ENCODE results near the gene TLL1.

The TLL1 gene

DNA sequence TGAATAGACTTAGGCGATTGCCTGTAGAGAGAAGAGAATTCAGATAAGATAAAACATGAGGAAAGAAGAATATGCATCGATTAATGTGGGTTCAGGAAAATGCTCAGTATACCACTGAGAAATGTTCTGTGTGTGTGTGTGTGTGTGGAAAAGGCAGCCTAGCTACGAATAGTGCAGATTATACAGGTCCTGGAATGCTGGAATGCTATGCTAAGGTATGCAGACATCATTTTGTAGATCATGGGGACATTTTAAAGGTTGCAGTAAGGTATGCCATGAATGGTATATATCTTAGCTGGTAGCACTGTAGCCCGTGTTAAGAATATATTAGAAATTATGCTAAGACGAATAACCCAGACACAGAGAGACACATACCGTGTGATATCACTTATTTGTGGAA is 267.9 kb downstream of the TLL1 start:
- Histone ChIP-seq H3K4me3 (ENCODE audit: extremely low read depth, insufficient read depth, low read length, poor library complexity, severe bottlenecking) (no peak overlapping the region), H3K27ac (ENCODE audit: low read depth, low read length, severe bottlenecking) (no peak overlapping the region), H3K4me1 (ENCODE audit: control insufficient read depth, insufficient read depth, low read length, poor library complexity, severe bottlenecking) (no peaks in the 10 kb centered on the region), H3K36me3 (ENCODE audit: control insufficient read depth, insufficient read depth, low read length) (no peaks in the 10 kb centered on the region), H3K9me3 (ENCODE audit: control insufficient read depth, low read length) (no peaks in the 10 kb centered on the region)
- WGBS, 2 experiments (ENCODE audit: insufficient coverage in 2 of 2) = 89 to 91% methylated on average over 3 to 5 of the region's 6 CpGs

DNA sequence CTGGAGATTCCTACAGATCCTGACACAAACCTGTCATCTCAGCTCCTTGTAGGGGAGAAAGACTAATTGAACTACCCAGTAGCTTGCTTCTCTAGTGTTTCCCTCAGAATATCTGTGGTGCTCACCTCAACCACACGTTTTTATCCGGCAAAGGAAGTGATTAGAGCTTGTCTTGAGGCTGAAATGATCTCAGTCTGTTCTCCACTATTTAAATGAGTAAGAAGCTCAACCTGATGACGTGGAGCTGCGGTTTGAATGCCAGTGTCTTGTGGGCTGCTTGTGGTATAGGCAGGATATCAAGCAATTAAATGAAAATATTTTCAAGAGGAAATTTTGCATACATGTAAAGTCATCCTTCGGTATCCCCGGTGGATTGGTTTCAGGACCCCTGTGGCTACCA is 270.2 kb downstream of the TLL1 start:
- Histone ChIP-seq H3K36me3 (ENCODE audit: control insufficient read depth, insufficient read depth, low read length) (no peaks in the 10 kb centered on the region), H3K4me1 (ENCODE audit: control insufficient read depth, insufficient read depth, low read length, poor library complexity, severe bottlenecking) (no peaks in the 10 kb centered on the region), H3K4me3 (ENCODE audit: extremely low read depth, insufficient read depth, low read length, poor library complexity, severe bottlenecking) (no peak overlapping the region), H3K27ac (ENCODE audit: low read depth, low read length, severe bottlenecking) (no peak overlapping the region), H3K9me3 (ENCODE audit: control insufficient read depth, low read length) (no peaks in the 10 kb centered on the region)
- 82% methylated on average over 2 of the region's 6 CpGs; no CpG with 5 or more reads in 1 of the 2 experiments for WGBS, 2 experiments (ENCODE audit: insufficient coverage in 2 of 2)

GRCh38 chr4:166144607-166145006 is 271.6 kb downstream of the TLL1 start:
- H3K4me1 ChIP-seq (ENCODE audit: control insufficient read depth, insufficient read depth, low read length, poor library complexity, severe bottlenecking) = no peaks in the 10 kb centered on the region
- no peaks in the 10 kb centered on the region for H3K9me3 ChIP-seq (ENCODE audit: control insufficient read depth, low read length)
- H3K27ac ChIP-seq (ENCODE audit: low read depth, low read length, severe bottlenecking) = no peak overlapping the region
- 80% methylated on average over 1 of the region's 4 CpGs; no CpG with 5 or more reads in 1 of the 2 experiments for WGBS, 2 experiments (ENCODE audit: insufficient coverage in 2 of 2)
- H3K36me3 ChIP-seq (ENCODE audit: control insufficient read depth, insufficient read depth, low read length) = no peaks in the 10 kb centered on the region
- no peak overlapping the region for H3K4me3 ChIP-seq (ENCODE audit: extremely low read depth, insufficient read depth, low read length, poor library complexity, severe bottlenecking)

DNA sequence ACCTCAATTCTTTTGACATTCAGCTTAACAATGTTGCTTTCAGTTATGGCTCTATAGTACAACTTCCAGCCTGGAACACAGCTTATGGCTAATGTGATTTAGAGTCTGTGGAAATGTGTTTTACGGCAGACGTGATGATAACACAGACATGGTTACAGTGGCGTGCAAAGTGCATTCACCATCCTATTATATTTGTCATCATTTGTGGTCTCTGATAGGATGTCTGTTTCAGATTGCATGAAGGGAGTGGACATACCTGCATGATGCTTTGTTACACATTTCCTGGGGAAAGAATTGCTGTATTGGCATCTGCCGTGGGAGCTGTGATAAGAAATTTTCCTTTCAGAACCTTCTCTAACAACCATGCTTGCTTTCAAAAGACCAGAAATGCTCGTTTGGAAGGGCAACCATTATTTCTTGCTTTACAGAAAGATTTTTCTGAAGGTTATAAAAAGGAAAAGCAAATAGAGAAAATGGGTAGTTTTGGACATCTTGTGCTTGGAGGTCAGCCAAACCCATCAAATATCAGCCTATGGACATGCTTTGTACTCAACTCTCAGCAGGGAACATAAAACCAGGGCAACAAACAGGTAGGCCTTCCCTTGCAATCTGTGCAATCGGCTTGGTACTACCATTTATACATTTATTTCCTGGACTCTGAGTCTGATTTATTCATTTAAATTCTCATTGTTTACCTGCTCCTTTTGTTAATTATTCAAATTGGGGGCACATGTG is 273.9 kb downstream of the TLL1 start:
- Histone ChIP-seq H3K36me3 (ENCODE audit: control insufficient read depth, insufficient read depth, low read length) (no peaks in the 10 kb centered on the region), H3K9me3 (ENCODE audit: control insufficient read depth, low read length) (no peaks in the 10 kb centered on the region), H3K4me1 (ENCODE audit: control insufficient read depth, insufficient read depth, low read length, poor library complexity, severe bottlenecking) (no peaks in the 10 kb centered on the region), H3K27ac (ENCODE audit: low read depth, low read length, severe bottlenecking) (no peak overlapping the region), H3K4me3 (ENCODE audit: extremely low read depth, insufficient read depth, low read length, poor library complexity, severe bottlenecking) (no peak overlapping the region)
- WGBS, 2 experiments (ENCODE audit: insufficient coverage in 2 of 2) = 80% methylated on average over 1 of the region's 6 CpGs; no CpG with 5 or more reads in 1 of the 2 experiments
